Gastrocnemius medialis (tissue), 4 donors: ENCODE data around the gene PDE9A.

Experiments used
- POLR2A ChIP-seq, 2 donors: fragments of 450-650 bp; IDR thresholded peaks; one replicate each; pipeline ENCODE4 v1.6.1; 2017; ENCODE audit warnings: antibody characterized with exemption in 2 of 2, mild to moderate bottlenecking in 2 of 2, moderate library complexity in 2 of 2
- TF ChIP-seq, protein P1 (sequence below), 5 experiments: fragments of 450-650 bp in 3 of 5; fragments of 200-600 bp in 2 of 5; sonication (generic) in 2 of 5; IDR thresholded peaks in 4 of 5; conservative IDR thresholded peaks in 1 of 5; 1 replicate in 4 of 5; 2 replicates in 1 of 5; pipeline ENCODE4 v1.5.1; 2016 to 2019; ENCODE audit warnings: antibody characterized with exemption in 5 of 5, mild to moderate bottlenecking in 3 of 5, moderate library complexity in 3 of 5

DNA sequence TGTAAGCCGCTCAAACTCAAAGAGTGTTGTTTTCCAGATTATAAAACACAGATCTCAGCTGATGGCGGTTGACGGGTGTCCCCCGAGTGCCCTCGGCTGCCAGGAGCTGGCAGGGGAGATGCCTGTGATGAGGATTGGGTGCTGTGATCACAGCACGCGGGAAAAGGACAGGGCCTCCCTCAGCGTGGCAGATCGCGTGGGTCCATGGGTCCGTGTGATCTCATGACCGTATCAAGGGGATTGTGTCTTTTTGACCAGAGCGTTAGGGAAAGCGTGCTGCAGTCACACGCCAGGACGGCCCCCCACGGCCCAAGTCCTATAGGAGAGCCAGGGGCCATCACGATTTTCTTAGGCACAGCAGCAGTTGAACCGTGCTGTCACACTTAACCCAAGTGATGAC lies 51.9 kb downstream of the PDE9A start:
- no peak for TF ChIP-seq POLR2A (IDR thresholded peaks at IDR 0.05)
- TF ChIP-seq, protein P1, sequence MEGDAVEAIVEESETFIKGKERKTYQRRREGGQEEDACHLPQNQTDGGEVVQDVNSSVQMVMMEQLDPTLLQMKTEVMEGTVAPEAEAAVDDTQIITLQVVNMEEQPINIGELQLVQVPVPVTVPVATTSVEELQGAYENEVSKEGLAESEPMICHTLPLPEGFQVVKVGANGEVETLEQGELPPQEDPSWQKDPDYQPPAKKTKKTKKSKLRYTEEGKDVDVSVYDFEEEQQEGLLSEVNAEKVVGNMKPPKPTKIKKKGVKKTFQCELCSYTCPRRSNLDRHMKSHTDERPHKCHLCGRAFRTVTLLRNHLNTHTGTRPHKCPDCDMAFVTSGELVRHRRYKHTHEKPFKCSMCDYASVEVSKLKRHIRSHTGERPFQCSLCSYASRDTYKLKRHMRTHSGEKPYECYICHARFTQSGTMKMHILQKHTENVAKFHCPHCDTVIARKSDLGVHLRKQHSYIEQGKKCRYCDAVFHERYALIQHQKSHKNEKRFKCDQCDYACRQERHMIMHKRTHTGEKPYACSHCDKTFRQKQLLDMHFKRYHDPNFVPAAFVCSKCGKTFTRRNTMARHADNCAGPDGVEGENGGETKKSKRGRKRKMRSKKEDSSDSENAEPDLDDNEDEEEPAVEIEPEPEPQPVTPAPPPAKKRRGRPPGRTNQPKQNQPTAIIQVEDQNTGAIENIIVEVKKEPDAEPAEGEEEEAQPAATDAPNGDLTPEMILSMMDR (IDR thresholded peaks at IDR 0.05 in 4 of 5, conservative IDR thresholded peaks at IDR 0.05 in 1 of 5): no peak
